GM20000 (cell line): ENCODE results near the gene CSTB.

ENCODE experiments used
- DNase-seq: peaks from one replicate; pipeline ENCODE4 v3.0.0; 2012; ENCODE audit warnings: low spot score
- TF ChIP-seq, protein P1 (sequence below): IDR thresholded peaks from 2 replicates; pipeline ENCODE4 v1.5.1; 2012; ENCODE audit warnings: mild to moderate bottlenecking, control low read depth; ENCODE audit errors: extremely low read depth, missing control alignments

CSTB gene

DNA sequence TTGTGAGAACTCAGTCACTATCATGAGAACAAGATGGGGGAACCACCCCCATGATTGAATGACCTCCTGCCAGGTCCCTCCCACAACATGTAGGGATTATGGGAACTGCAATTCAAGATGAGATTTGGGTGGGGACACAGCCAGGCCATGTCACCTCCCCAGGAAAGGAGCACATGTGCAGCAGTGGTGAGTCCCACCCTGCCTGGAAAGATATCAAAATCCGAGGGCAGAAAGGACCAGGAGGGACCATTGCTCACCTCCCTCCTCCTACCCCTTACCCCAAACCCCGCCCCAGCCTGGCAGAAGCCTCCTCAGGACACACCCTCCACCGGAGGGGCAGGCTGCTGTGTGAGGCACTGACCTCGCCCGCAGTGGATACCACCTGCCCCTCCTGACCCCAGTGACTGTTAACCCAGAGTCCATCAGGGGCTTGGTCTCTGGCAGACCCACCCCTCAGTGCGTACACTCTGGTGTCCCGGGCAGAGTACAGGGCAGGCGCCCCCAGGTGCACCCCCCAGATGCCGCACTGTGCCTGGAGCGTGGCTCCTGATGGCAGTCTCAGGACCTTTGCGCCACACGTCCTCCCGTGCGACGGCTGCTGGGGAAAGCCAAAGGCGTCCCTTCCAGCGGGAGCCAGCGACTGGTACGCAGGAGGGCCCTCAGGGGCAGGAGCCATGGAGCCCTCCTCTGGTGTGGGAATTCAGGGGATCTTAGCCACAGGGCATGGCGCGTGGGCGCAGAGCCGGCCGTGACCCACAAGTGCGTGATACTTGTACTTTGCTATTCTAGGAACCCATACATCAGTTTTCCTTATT is 36.3 kb downstream of the CSTB start:
- no peak for DNase-seq
- TF ChIP-seq, protein P1, sequence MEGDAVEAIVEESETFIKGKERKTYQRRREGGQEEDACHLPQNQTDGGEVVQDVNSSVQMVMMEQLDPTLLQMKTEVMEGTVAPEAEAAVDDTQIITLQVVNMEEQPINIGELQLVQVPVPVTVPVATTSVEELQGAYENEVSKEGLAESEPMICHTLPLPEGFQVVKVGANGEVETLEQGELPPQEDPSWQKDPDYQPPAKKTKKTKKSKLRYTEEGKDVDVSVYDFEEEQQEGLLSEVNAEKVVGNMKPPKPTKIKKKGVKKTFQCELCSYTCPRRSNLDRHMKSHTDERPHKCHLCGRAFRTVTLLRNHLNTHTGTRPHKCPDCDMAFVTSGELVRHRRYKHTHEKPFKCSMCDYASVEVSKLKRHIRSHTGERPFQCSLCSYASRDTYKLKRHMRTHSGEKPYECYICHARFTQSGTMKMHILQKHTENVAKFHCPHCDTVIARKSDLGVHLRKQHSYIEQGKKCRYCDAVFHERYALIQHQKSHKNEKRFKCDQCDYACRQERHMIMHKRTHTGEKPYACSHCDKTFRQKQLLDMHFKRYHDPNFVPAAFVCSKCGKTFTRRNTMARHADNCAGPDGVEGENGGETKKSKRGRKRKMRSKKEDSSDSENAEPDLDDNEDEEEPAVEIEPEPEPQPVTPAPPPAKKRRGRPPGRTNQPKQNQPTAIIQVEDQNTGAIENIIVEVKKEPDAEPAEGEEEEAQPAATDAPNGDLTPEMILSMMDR: no peak

GRCh38 chr21:43737158-43737950 is 38.8 kb downstream of the CSTB start:
- no peak for DNase-seq
- TF ChIP-seq, protein P1: no peak

- TF ChIP-seq, protein P1: no peak
- DNase-seq: no peak
These were observed 39.8 kb downstream of the CSTB start for GRCh38 chr21:43736224-43736883.

DNA sequence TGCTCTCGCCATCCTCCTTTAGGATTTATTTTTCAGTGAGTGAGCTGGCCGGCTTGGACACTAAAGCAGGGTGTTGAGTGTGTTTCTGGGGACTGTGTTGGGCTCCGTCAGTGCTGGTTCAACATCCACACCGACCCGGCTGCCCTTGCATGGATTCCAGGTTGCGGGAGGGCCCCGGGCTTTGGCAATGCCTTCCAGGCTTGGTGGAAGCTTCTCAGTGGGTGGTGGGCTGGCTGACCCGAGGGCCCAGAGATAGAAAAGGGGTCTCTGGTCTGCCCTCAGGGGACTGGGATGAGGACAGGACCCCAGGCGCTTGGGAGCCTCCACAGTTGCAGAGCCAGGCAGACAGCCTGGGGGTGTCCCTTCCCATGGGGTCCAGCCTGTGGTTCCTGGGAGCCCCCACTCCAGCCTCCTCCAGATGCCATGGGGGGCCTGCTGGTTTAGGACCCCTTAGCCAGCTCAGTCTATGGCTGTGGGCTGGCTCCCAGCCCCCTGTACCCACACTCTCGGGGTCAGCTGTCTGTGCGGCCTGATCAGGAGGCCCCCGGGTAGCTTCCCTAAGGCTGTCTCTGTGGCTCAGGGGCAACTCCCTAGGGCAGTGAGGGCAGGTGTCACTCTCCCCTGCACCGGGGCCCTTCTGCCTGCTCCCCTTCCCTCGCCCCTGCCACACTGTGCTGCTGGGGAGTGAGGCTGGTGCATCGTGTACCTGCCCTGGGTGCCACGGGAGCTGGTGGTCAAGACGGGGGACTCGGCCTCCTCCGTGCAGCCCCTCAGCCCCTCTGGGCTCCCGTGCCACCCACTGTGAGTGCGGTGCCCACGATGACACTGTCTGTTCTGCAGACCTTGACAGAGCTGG is 40.6 kb downstream of the CSTB start:
- no peak for DNase-seq
- TF ChIP-seq, protein P1: no peak

DNA sequence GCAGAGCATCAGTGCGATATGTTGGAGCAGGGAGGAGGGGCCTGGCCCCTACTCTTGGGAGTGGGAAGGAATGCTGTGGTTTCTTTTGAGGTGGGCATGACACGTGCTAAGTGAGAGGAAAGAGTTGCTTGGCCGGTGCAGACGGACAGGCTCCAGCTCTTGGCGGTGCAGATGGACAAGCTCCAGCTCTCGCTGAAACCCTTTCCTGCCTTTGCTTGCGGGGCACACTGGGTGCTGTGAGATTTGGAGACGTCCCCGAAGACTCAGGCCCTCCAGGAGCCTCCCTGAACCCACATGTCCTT is 41.2 kb downstream of the CSTB start:
- TF ChIP-seq, protein P1: no peak
- DNase-seq: no peak

- TF ChIP-seq, protein P1: no peak
- DNase-seq: no peak
These were observed 41.8 kb downstream of the CSTB start for GRCh38 chr21:43734131-43734927.
